Neural progenitor cell (in vitro differentiated cells): Measurements from ENCODE around the gene MARCHF3.

Experiments used
- EZH2phosphoT487 ChIP-seq: fragments of 200-600 bp; sonication (generic); IDR thresholded peaks from 2 replicates; pipeline ENCODE4 v1.6.1; 2017; ENCODE audit warnings: antibody characterized with exemption
- TF ChIP-seq, protein P1 (sequence below): fragments of 200-600 bp; sonication (generic); IDR thresholded peaks from 2 replicates; pipeline ENCODE4 v1.5.1; 2017; ENCODE audit warnings: antibody characterized with exemption, mild to moderate bottlenecking

DNA sequence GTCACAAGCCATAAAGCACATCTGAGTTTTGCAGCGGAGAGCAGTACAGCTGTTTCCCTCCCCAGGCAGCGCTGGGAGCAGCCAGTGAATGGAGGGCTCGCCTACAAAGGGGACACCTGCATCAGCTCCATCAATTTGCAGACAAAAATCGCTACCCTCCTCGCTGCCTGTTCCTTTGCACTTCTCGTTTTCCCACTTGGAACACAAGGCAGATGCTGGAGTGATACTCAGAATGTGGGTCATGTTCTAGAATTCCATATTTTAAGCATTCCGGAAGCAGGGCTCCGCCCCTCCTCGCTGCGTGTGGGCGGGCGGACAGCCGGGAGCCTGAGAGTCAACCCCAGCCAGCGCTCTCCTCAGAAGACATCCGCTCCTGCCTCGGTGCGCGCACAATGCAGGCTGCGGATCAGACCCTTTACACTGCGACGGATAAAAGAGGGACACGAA, 161.3 kb downstream of the MARCHF3 start:
- TF ChIP-seq, protein P1, sequence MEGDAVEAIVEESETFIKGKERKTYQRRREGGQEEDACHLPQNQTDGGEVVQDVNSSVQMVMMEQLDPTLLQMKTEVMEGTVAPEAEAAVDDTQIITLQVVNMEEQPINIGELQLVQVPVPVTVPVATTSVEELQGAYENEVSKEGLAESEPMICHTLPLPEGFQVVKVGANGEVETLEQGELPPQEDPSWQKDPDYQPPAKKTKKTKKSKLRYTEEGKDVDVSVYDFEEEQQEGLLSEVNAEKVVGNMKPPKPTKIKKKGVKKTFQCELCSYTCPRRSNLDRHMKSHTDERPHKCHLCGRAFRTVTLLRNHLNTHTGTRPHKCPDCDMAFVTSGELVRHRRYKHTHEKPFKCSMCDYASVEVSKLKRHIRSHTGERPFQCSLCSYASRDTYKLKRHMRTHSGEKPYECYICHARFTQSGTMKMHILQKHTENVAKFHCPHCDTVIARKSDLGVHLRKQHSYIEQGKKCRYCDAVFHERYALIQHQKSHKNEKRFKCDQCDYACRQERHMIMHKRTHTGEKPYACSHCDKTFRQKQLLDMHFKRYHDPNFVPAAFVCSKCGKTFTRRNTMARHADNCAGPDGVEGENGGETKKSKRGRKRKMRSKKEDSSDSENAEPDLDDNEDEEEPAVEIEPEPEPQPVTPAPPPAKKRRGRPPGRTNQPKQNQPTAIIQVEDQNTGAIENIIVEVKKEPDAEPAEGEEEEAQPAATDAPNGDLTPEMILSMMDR = no peak
- TF ChIP-seq EZH2phosphoT487 = no peak
